Esophagus muscularis mucosa (tissue), 3 donors: ENCODE results near the gene PGAM2.

Source experiments
- CTCF ChIP-seq, 3 experiments: fragments of 200-600 bp in 2 of 3; fragments of 450-650 bp in 1 of 3; sonication (generic) in 2 of 3; IDR thresholded peaks; one replicate each; pipeline ENCODE4 v1.5.1; 2017 to 2019; ENCODE audit warnings: antibody characterized with exemption in 3 of 3, mild to moderate bottlenecking in 2 of 3, moderate library complexity in 1 of 3
- POLR2A ChIP-seq: fragments of 450-650 bp; IDR thresholded peaks from one replicate; pipeline ENCODE4 v1.6.1; 2017; ENCODE audit warnings: antibody characterized with exemption, moderate library complexity, mild to moderate bottlenecking, low read depth

GRCh38 chr7:44063894-44064651 lies 1.3 kb downstream of the PGAM2 start:
- no peak for TF ChIP-seq CTCF (IDR thresholded peaks at IDR 0.05)
- TF ChIP-seq POLR2A, result no peak
